Measurements from ENCODE around the gene IFI30. TPM values are rescaled to one million over a fixed set of nuclear protein-coding genes. Genes with fewer than 3 reads are reported as not detected.

The IFI30 gene
- polyA plus RNA-seq, 1 of the 3 experiments (the other 2 are of a cell fraction), result 11.6 TPM

- TF ChIP-seq USF1 (IDR thresholded peaks at IDR 0.05; ENCODE audit: borderline replicate concordance, low read depth), result no peak
These were observed 51.7 kb downstream of the IFI30 start (continued) for GRCh38 chr19:18225355-18225701.

- Histone ChIP-seq H4K20me1 (ENCODE audit: insufficient read depth) (no peaks in the 10 kb centered on the region), H2AFZ (ENCODE audit: low read depth) (no peak within 1 kb of the TSS), H3K9me3 (no peaks in the 10 kb centered on the region), H3K36me3 (replicated peaks in 1 of 2; ENCODE audit: control insufficient read depth in 1 of 2, insufficient read depth in 2 of 2, low read length in 1 of 2) (no peaks in the 10 kb centered on the region), H3K4me3 (ENCODE audit: low read depth in 2 of 2, low read length in 1 of 2) (no peak within 1 kb of the TSS), H3K4me2 (no peak within 1 kb of the TSS), H3K27ac (ENCODE audit: low read depth in 2 of 2, low read length in 1 of 2) (no peak within 1 kb of the TSS), H3K79me2 (ENCODE audit: insufficient read depth) (no peaks in the 10 kb centered on the region), H3K9me2 (no peaks in the 10 kb centered on the region), H3K9ac (no peak within 1 kb of the TSS), H3K27me3 (ENCODE audit: insufficient read depth) (no peaks in the 10 kb centered on the region), H3K4me1 (ENCODE audit: control insufficient read depth in 1 of 2, insufficient read depth in 2 of 2, low read depth in 1 of 2, low read length in 1 of 2) (peaks cover 0 to 19% of the 10 kb centered on the region in 2 experiments; a peak in 1 of 4 replicates), H3F3A (replicated peaks; ENCODE audit: insufficient read depth) (no peaks in the 10 kb centered on the region)
- peak; percentile 75 for DNase-seq
- ChIA-PET POLR2A (interaction anchor here (1.2 kb wide), 1 partner anchor 23 kb away, joined by 3 read pairs; no protein-coding TSS in a partner anchor), CTCF (interaction anchor here (0.7 to 9.4 kb wide), 8 partner anchors 17 to 113 kb away, joined by 3 to 81 read pairs (median 4); partner anchors contain the start of gene MPV17L2)
- TF ChIP-seq FOXJ3 (CRISPR knock-in tag; IDR thresholded peaks at IDR 0.05) (no peak), FOSL2 (IDR thresholded peaks at IDR 0.05; ENCODE audit: borderline replicate concordance, low read depth) (no peak), EZH2phosphoT487 (IDR thresholded peaks at IDR 0.05; ENCODE audit: borderline replicate concordance, low read depth) (no peak), ELF1 (IDR thresholded peaks at IDR 0.05) (no peak), YY1 (IDR thresholded peaks at IDR 0.05; ENCODE audit: low read depth) (no peak), CTCF (IDR thresholded peaks at IDR 0.05) (no peak), IRF3 (IDR thresholded peaks at IDR 0.05; ENCODE audit: low read depth, low read length) (no peak)
- 44% methylated on average over 11 of the region's 51 CpGs for WGBS (ENCODE audit: low lambda C conversion rate)
These were observed 52.3 kb downstream of the IFI30 start, which contains the start of gene PDE4C for GRCh38 chr19:18225702-18226468. Gene PDE4C, minus strand, starts transcription at chr19:18226438. Its CDS starts 23 bp downstream, at chr19:18226415.

Measured in SK-N-SH (cell line).